ENCODE measurements around the gene POLN.

Gene POLN

DNA sequence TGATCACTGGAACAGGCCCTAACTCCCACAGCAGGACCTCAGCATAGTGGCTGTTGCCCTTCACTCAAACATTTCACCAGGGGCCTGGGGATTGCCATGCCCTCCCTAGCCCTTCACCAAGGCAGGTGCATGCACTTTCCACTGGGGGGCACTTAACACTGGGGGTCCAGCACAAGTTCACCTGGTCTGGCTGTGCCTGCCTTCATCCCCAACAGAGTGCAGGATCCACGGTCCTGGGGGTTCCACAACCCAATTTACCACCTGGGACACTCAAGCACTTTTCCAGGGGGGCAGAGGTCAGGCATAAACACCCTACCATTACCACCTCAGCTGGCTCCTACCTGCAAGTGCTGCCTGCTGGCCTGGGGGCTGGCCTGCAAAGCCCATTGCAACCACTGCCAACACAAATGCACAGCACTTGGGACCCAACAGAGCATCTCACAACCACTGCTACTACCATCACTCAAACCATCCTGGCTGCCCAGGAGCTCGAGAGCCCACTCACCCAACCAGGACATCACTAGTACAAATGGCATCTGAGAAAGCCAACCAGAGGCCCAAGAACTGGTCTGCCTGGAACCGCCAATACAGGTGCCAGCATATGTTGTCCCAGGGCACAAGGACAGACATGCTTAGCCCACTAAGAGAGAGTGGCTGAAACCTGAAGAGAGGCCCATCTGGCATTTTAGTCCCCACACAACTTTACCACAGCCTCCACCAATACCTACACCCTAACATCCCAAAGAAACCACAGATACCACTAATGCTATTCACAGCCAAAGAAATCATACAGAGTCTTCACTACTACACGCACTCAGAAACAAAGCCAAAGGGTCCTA, 139.7 kb downstream of the POLN start:
- no peak for DNase-seq

DNA sequence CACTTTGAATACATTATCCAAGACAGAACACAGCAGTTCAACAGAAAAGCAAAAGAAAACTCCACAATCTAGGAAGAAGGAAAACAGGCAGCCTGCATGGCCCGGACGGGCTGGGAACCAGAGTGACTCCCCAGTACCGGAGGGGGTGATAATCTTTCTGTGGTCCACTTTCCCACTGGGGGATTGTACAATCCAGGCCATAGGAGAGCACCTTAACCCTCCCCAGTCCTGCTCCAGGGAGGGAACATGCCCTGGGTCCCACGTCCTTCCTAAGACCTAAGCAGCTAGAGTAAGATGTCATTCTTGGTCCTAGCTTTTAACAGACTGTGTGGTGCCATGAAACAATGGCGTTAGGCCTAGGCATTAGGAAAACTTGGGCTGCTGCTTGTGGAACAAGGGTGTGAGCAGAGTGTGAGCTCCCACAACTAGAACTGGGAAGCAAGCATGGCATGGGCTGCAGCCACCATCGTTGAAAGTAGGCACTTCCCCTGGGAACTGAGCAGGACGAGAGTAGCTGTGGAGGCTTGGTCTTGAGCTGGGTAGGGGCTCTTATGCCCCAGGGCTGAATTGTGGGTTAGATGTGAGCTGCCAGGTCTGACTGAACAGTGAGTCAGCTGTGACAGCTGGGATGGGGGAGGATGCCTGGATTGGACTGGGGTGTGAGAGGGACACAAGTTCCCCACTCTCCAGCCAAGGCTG, 140.4 kb downstream of the POLN start:
- no peak for DNase-seq

DNA sequence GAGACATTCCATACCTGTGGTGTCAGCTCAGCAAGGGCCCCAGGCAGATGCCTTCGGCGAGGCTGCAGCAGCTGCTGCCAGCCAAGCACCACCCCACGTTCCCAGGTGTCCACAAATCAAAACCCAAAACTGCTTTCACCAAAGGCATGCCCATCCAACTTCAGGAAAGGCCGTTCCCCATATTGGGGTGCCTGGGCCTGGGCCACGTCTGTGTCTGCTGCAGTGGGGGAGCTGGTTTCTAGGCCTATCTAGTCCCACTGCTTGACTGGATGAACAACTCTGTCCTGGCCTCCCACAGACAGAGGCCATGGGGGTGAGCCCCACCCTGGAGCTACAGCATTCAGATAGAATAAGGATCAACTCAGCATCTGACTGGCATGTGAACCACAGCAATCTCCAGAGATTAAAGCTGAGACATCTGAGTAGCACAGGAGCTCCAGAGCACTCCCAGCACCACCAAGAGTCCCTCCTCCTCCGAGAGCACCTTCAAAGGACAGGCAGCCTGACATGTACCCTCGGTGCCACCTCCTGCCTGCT, 145.8 kb downstream of the POLN start:
- DNase-seq, result no peak

- no peak for DNase-seq
These were observed 146.5 kb downstream of the POLN start for GRCh38 chr4:2095236-2096072.

GRCh38 chr4:2094545-2094944, 147.4 kb downstream of the POLN start:
- no peak for DNase-seq

GRCh38 chr4:2093265-2093664, 148.7 kb downstream of the POLN start:
- DNase-seq, result no peak

- no peak for DNase-seq
These were observed 149.3 kb downstream of the POLN start for GRCh38 chr4:2092669-2093053.

GRCh38 chr4:2091990-2092668, 149.8 kb downstream of the POLN start:
- no peak for DNase-seq

- DNase-seq, result no peak
These were observed 151.3 kb downstream of the POLN start for GRCh38 chr4:2090642-2091041.

GRCh38 chr4:2089222-2089621, 152.7 kb downstream of the POLN start:
- DNase-seq, result no peak

DNA sequence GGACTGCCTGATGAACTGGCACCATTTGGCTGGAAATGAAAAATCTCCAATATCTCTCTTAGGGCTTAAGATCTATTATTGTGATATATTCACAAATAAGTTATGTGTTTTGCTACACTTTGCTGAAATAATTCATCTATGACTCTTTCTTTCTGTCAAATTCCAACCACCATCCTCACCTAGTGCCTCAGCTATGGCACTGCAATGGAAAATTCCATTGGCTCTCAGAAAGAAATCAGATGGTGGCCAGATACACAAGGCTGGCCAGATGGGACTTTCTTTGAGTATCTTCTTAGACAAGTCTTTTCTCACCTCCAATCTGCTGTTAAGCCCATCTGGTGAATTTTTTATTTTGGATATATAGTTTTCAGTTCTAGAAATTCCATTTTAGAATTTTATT, 154.8 kb downstream of the POLN start:
- DNase-seq, result no peak

DNA sequence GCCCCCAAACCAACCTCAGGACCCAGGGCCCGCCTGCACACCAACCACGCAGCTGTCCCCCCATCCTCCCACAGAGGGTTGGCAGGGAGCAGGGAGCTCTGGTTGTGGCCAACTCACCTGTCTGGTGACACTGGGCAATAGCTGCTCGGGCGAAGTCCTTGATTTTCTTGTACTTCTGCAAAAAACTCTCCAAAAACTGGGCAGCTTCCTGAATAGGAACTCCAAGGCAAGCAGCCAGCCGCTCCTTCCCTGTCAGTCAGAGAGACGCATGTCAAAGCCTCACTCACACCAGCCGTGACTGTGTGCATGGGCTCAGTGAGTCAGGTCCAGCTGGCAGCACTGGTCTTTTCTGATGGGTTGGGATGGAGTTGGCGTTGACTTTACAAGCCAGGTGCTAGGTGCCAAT, 156.4 kb downstream of the POLN start:
- DNase-seq, result no peak

- DNase-seq, result no peak
These were observed 157.6 kb downstream of the POLN start for GRCh38 chr4:2084316-2084715.

- DNase-seq, result no peak
These were observed 158.1 kb downstream of the POLN start for GRCh38 chr4:2083826-2084160.

- DNase-seq, result no peak
These were observed 158.7 kb downstream of the POLN start for GRCh38 chr4:2083116-2083825.

DNA sequence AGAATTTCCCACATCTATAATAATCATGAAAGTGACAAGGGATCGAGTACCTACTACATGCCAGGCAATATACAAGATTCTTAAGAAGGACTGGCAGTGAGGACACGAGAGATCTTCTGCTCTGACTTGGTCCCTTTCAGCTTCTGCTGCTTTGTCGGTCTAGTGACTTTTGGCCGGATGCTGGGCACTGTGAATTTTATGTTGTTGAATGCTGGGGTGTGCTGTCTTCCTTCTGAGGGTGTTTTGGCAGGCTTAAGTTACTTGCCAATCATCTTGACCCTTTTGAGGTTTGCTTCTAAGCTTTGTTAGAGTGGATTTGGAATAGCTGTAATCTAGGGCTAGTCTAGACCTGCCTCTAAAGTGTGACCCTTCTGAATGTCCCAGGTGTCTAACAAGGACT, 159.3 kb downstream of the POLN start:
- DNase-seq, result no peak

DNA sequence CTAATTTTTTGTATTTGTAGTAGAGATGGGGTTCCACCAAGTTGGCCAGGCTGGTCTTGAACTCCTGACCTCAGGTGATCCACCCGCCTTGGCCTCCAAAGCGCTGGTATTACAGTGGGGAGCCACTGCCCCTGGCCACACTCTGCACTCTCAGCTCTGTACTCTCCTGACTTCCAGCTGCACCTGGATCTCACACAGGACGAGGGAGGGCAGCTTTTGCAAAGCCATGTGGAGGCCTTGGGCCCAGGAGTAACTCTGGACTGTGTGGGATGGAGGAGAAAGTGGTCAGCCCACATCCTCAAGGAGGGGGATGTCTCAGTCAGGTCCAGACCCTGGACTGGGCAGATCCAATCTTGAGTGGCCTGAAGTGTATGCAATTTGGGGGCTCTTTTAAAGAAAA, 159.8 kb downstream of the POLN start:
- no peak for DNase-seq

DNA sequence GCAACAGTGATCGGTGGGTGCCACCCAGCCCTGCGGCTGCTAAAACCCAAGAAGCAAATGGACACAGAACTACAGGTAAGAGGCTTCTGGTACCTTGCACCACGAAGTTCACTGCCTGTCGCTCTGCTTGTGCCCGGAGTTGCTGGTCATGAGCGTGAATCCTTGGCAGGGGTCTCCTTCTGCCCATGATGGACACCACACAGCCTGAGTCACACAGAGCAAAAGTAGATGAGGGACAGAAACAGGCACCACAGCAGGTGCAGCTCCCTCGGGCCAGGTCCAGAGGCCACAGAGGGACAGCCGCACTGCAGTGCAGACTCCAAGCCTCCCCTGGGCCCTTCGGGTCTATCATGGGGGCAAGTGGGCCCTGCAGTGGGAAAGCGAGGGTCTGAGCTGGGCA, 160.4 kb downstream of the POLN start:
- no peak for DNase-seq

DNA sequence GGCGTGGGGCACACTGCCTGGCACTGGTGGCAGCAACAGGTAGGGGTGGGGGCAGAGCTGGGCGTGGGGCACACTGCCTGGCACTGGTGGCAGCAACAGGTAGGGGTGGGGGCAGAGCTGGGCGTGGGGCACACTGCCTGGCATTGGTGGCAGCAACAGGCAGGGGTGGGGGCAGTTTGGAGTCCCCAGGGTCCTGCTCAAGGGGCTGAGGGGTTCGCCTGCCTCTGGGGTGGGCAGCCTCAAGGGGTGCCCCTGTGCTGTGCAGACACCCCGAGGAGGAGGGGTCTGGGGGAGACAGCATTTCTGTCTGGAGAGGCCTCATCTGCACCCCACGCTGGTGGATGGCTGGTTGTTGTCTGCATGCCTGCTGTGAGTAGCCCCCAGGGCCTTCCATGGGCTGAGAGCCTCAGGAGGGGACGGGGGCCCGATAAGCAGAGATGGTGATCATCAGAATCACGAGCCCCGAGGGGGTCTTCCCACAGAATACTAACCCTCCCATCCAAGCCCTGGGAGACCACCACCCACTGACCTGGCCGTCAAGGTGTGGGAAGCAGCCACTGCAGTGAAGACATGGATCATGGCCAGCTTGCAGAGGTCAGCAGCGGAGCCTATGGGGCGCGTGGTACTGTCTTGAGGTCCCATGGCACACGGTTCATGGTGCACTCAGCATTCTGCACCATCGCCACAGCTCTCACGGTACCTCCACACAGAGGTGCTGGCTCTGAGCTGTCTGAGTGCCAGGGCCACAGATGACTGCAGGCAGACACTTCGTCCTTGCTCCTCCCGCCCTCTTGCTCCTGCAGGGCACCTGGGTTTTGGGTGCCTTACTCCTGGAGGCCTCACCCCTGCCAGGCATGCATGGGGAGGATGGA, 161.3 kb downstream of the POLN start:
- DNase-seq, result peak; percentile 11

DNA sequence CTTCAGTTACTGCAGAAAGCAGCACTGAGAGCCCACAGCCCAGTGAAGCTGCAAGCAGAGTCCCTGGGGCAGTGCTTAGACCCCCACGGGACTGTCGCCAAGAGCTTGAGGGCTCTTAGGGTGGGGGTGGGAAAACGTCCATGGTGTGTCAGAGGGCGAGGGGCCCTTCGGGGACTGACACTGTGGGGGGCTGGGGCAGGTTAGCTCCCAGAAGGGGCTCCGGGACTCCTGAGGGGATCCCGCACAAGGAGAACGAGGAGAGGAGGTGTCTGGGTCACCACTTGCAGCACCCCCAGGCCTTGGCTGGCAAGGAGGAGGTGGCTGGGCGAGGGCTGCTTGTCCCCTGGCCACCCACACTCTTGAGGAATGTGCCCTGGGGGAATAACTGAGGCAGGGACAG, 162.0 kb downstream of the POLN start:
- no peak for DNase-seq

- DNase-seq, result no peak
These were observed 162.9 kb downstream of the POLN start for GRCh38 chr4:2079006-2079405.

All from activated T-cell treated with anti-CD3 and anti-CD28 coated beads, Interleukin-2, amount 50 U/mL, for 1 hour (primary cell).